HG02840 (cell line): ENCODE data around the gene TSGA10.

Source experiments
- ATAC-seq: cut with Tn5 transposase; IDR thresholded peaks from one replicate; pipeline ENCODE4 v1.9.1; 2021; ENCODE audit warnings: mild to moderate bottlenecking, moderate library complexity, moderate number of reproducible peaks; ENCODE audit not compliant: unreplicated experiment, low FRiP score

The TSGA10 gene

GRCh38 chr2:98948956-98949739 lies 205.6 kb downstream of the TSGA10 start:
- no peak for ATAC-seq

- ATAC-seq = no peak
Observed at GRCh38 chr2:98947554-98947953, 207.2 kb downstream of the TSGA10 start.
